ENCODE data around the gene CEP78. TPM values are rescaled to one million over a fixed set of nuclear protein-coding genes. Genes with fewer than 3 reads are reported as not detected.
A peak's percentile ranks its signal among the peaks of the same experiment; 100 is the strongest.
"Not testable (repeated sequence)": the region's sequence is repeated elsewhere in the genome, so short reads cannot be mapped to it uniquely, and the experiment has no call there.

CEP78 gene
- total RNA-seq, 1 experiment from 2014 or later, result 17.8 TPM

DNA sequence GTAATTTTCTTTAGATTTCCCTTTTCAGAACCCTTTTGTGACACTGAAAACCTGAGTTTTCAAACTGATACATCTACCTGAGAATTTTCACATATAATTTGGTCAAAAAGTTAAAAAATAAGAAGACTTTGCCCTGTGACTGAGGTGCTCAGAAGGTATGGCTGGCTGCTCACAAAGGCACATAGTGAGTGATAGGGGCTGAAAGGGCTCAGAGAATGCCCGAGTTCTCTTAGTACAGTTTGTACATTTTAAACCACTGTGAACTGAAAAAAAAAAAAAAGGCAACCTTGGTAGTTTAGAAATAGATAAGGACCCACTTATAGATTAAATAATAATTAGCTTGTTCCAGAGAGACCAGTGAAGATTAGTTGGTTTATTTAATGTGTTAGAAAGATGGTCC lies 42.9 kb downstream of the CEP78 start:
- BruUV-seq (replicated peaks), result no TSS peak
- Mint-ChIP-seq H3K4me1 (ENCODE audit: insufficient read depth, unreplicated experiment) (peaks cover 20% of the 10 kb centered on the region), H3K27me3 (ENCODE audit: insufficient read depth, unreplicated experiment) (no peaks in the 10 kb centered on the region), H3K4me3 (ENCODE audit: unreplicated experiment) (peak overlapping the region; percentile 8), H3K9me3 (ENCODE audit: unreplicated experiment) (no peaks in the 10 kb centered on the region), H3K36me3 (ENCODE audit: insufficient read depth, unreplicated experiment) (no peaks in the 10 kb centered on the region), H3K27ac (ENCODE audit: low read depth, unreplicated experiment) (peak overlapping the region; percentile 95)
- DNase-seq (ENCODE audit: unreplicated experiment), result no peak
- TF ChIP-seq, protein P1, sequence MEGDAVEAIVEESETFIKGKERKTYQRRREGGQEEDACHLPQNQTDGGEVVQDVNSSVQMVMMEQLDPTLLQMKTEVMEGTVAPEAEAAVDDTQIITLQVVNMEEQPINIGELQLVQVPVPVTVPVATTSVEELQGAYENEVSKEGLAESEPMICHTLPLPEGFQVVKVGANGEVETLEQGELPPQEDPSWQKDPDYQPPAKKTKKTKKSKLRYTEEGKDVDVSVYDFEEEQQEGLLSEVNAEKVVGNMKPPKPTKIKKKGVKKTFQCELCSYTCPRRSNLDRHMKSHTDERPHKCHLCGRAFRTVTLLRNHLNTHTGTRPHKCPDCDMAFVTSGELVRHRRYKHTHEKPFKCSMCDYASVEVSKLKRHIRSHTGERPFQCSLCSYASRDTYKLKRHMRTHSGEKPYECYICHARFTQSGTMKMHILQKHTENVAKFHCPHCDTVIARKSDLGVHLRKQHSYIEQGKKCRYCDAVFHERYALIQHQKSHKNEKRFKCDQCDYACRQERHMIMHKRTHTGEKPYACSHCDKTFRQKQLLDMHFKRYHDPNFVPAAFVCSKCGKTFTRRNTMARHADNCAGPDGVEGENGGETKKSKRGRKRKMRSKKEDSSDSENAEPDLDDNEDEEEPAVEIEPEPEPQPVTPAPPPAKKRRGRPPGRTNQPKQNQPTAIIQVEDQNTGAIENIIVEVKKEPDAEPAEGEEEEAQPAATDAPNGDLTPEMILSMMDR (IDR thresholded peaks at IDR 0.05; ENCODE audit: unreplicated experiment), result no peak
- CTCF ChIA-PET, result interaction anchor here (0.5 to 3.1 kb wide), 13 partner anchors 10 to 1138 kb away, joined by 3 to 32 read pairs (median 4); partner anchors contain the start of gene PSAT1
- POLR2A ChIA-PET, result interaction anchor here (0.6 to 4.4 kb wide), 12 partner anchors 9 to 149 kb away, joined by 3 to 116 read pairs (median 8); partner anchors contain the start of genes CEP78 and PSAT1
- intact Hi-C loops (cut with micrococcal nuclease), result loop anchor here (1.0 kb wide), 1 partner anchor 18 kb away; the partner anchor contains the start of gene PSAT1

DNA sequence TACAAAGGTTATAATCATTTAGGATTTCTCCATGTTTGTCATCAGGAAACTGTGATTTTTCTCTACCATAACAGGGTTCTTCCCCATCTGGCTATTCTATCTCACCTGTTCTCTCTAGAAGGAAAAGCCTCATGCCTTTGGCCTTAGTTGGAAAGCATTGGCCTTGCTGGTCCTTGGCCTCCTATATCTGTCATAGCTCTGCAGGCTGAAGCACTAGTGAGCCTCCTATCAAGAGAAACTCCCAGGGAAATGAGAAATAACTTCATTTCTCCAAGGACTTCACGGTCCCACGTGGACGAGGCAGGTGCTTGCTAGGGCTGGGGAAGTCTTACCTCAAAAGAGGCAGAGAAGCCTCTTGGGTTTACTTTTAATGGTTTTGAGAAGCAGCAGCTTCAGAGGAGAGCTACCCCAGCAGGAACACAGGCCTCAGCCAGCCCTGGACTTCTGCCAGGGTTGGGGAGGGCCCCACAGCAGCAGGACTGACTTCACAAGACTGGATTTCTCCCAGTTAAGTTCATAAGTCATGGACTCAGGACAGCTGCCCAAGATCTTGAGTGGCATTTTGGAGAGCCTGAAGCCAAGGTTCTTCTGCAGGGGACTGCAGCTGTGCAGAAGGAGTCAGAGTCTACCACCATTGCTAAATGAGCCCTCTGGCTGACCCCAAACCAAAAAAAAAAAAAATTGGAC lies 45.2 kb downstream of the CEP78 start:
- DNase-seq (ENCODE audit: unreplicated experiment), result peak; percentile 62
- TF ChIP-seq, protein P1 (IDR thresholded peaks at IDR 0.05; ENCODE audit: unreplicated experiment), result no peak
- intact Hi-C loops (cut with micrococcal nuclease), result no loop called here
- Mint-ChIP-seq H3K9me3 (ENCODE audit: unreplicated experiment) (no peaks in the 10 kb centered on the region), H3K27me3 (ENCODE audit: insufficient read depth, unreplicated experiment) (no peaks in the 10 kb centered on the region), H3K4me1 (ENCODE audit: insufficient read depth, unreplicated experiment) (peaks cover 20% of the 10 kb centered on the region), H3K36me3 (ENCODE audit: insufficient read depth, unreplicated experiment) (no peaks in the 10 kb centered on the region), H3K27ac (ENCODE audit: low read depth, unreplicated experiment) (peak overlapping the region; percentile 49), H3K4me3 (ENCODE audit: unreplicated experiment) (no peak overlapping the region)
- ChIA-PET CTCF (interaction anchor here (0.6 to 1.9 kb wide), 3 partner anchors 17 to 1186 kb away, joined by 3 to 6 read pairs (median 4); no protein-coding TSS in a partner anchor), POLR2A (interaction anchor here (1.0 to 2.3 kb wide), 3 partner anchors 9 to 16 kb away, joined by 4 to 15 read pairs (median 5); partner anchors contain the start of gene PSAT1)
- no TSS peak for BruUV-seq (replicated peaks)

DNA sequence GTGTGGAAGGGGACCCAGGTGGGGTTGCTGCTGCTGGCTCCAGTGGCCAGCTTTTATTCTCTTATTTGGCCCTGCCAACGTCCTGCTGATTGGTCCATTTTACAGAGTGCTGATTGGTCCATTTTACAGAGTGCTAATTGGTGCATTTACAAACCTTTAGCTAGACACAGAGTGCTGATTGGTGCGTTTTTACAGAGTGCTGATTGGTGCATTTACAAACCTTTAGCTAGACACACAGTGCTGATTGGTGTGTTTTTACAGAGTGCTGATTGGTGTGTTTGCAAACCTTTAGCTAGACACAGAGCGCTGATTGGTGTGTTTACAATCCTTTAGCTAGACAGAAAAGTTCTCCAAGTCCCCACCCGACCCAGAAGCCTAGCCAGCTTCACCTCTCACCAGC lies 48.3 kb downstream of the CEP78 start:
- H3K27ac Mint-ChIP-seq (ENCODE audit: low read depth, unreplicated experiment); intact Hi-C loops (cut with micrococcal nuclease); H3K4me3 Mint-ChIP-seq (ENCODE audit: unreplicated experiment); H3K9me3 Mint-ChIP-seq (ENCODE audit: unreplicated experiment); DNase-seq (ENCODE audit: unreplicated experiment); H3K27me3 Mint-ChIP-seq (ENCODE audit: insufficient read depth, unreplicated experiment); H3K36me3 Mint-ChIP-seq (ENCODE audit: insufficient read depth, unreplicated experiment); BruUV-seq (replicated peaks): not testable (repeated sequence)
- ChIA-PET CTCF (interaction anchor here (0.6 to 1.3 kb wide), 4 partner anchors 12 to 1210 kb away, joined by 3 to 7 read pairs (median 4); partner anchors contain the start of gene PSAT1), POLR2A (interaction anchor here (0.6 to 2.9 kb wide), 4 partner anchors 10 to 34 kb away, joined by 3 to 29 read pairs (median 4); partner anchors contain the start of gene PSAT1)
- peaks cover 17% of the 10 kb centered on the region for H3K4me1 Mint-ChIP-seq (ENCODE audit: insufficient read depth, unreplicated experiment)

GRCh38 chr9:78286125-78286524 lies 50.2 kb downstream of the CEP78 start:
- DNase-seq (ENCODE audit: unreplicated experiment), result no peak
- TF ChIP-seq, protein P1 (IDR thresholded peaks at IDR 0.05; ENCODE audit: unreplicated experiment), result no peak
- ChIA-PET CTCF (interaction anchor here (0.6 to 0.9 kb wide), 2 partner anchors 16 to 46 kb away, joined by 3 to 4 read pairs; no protein-coding TSS in a partner anchor), POLR2A (interaction anchor here (1.8 to 2.8 kb wide), 2 partner anchors 13 kb away, joined by 6 to 61 read pairs; partner anchors contain the start of gene PSAT1)
- no TSS peak for BruUV-seq (replicated peaks)
- H3K27me3 Mint-ChIP-seq (ENCODE audit: insufficient read depth, unreplicated experiment), result no peaks in the 10 kb centered on the region
- peaks cover 22% of the 10 kb centered on the region for H3K4me1 Mint-ChIP-seq (ENCODE audit: insufficient read depth, unreplicated experiment)
- no peaks in the 10 kb centered on the region for H3K9me3 Mint-ChIP-seq (ENCODE audit: unreplicated experiment)
- H3K36me3 Mint-ChIP-seq (ENCODE audit: insufficient read depth, unreplicated experiment), result no peaks in the 10 kb centered on the region
- H3K4me3 Mint-ChIP-seq (ENCODE audit: unreplicated experiment), result no peak overlapping the region
- peak overlapping the region; percentile 93 for H3K27ac Mint-ChIP-seq (ENCODE audit: low read depth, unreplicated experiment)
- intact Hi-C loops (cut with micrococcal nuclease), result no loop called here

All from MCF 10A (cell line).